GM13977 (cell line): ENCODE results near the gene TBCB.

Experiments used
- DNase-seq: peaks from one replicate; pipeline ENCODE4 v3.0.0; 2012; ENCODE audit warnings: low spot score
- in situ Hi-C: fragments of 300-500 bp; cut with MboI; formaldehyde crosslinking; loops from one replicate; pipeline ENCODE4 v1.12.0; 2022; ENCODE audit warnings: low sequenced_read_pairs, low pct_unique_long_range_greater_than_20kb, mixed read lengths, inconsistent platforms; ENCODE audit not compliant: unreplicated experiment
- TF ChIP-seq, protein P1 (sequence below): IDR thresholded peaks from 2 replicates; pipeline ENCODE4 v1.5.1; 2012; ENCODE audit warnings: mild to moderate bottlenecking, control low read depth; ENCODE audit not compliant: insufficient read depth; ENCODE audit errors: extremely low read depth, missing control alignments

Gene TBCB

DNA sequence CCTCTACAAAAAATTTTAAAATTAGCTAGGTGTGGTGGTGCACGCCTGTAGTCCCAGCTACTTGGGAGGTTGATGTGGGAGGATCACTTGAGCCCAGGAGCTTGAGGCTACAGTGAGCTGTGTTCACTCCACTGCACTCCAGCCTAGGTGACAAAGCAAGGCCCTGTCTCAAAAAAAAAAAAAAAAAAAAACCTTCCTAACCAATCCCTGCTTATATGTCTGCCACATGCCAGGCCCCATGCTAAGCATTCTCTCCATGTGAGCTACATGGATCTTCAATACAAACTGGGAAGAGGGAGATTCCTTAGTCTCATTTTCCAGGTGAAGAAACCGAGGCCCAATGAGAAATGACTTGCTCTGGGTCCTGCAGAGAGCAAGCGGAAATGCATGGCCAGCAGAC, 6.6 kb upstream of the TBCB start:
- in situ Hi-C loops = no loop called here
- no peak for DNase-seq
- TF ChIP-seq, protein P1, sequence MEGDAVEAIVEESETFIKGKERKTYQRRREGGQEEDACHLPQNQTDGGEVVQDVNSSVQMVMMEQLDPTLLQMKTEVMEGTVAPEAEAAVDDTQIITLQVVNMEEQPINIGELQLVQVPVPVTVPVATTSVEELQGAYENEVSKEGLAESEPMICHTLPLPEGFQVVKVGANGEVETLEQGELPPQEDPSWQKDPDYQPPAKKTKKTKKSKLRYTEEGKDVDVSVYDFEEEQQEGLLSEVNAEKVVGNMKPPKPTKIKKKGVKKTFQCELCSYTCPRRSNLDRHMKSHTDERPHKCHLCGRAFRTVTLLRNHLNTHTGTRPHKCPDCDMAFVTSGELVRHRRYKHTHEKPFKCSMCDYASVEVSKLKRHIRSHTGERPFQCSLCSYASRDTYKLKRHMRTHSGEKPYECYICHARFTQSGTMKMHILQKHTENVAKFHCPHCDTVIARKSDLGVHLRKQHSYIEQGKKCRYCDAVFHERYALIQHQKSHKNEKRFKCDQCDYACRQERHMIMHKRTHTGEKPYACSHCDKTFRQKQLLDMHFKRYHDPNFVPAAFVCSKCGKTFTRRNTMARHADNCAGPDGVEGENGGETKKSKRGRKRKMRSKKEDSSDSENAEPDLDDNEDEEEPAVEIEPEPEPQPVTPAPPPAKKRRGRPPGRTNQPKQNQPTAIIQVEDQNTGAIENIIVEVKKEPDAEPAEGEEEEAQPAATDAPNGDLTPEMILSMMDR = no peak

DNA sequence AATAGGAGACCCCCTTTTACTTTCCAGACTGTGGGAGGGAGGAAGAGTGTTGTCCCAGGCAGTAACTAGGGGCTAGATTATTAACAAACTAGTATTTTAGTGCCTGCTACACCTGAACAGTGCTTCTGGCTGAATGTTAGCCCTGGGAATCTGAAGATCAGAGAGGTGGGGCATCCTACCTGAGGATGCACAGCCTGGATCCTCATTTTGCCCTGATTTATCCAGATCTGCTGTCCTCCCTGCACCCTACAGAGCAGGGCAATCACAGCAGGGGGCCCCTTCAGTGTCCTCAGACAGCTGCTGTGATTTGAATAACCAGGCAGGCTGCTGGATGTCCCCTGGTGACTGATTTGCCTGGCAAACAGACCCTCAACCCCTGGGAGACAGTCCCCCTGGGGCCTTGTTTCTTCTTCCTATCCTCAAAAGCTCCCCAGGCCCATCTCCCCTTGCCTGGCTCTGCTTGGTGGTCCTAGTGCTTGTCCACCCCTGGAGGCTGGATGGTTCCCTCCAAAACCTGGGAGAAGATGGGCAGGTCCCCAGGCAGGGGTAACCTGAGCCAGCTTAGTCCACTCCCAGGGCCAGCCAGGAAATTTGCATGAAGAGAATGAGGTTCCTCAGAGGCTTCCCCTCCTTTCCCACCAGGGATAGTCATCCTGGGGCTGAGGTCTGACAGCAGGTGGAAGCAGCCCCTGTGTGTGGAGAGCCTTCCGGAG, 4.6 kb upstream of the TBCB start, which contains the start of gene OVOL3:
Gene OVOL3, plus strand, starts transcription at position 657 of the 713 bp plus-strand sequence. CDS start 60 bp downstream, outside the sequence.
- TF ChIP-seq, protein P1 = no peak
- DNase-seq = no peak
- in situ Hi-C loops = no loop called here

DNA sequence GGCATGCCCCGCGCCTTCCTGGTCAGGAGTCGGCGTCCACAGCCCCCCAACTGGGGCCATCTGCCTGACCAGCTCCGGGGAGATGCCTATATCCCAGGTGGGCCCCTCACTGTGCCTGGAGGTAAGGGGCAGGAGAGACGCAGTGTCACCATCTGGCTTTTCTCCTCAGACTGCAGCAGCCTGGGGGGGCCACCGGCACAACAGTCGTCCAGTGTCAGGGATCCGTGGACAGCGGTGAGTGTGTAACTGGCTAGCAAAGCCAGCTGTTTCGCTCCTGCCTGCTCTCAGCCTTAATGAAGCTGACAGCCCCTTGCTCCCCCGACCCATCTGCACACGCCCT, 4.1 kb upstream of the TBCB start:
- in situ Hi-C loops = no loop called here
- no peak for DNase-seq
- TF ChIP-seq, protein P1 = no peak

DNA sequence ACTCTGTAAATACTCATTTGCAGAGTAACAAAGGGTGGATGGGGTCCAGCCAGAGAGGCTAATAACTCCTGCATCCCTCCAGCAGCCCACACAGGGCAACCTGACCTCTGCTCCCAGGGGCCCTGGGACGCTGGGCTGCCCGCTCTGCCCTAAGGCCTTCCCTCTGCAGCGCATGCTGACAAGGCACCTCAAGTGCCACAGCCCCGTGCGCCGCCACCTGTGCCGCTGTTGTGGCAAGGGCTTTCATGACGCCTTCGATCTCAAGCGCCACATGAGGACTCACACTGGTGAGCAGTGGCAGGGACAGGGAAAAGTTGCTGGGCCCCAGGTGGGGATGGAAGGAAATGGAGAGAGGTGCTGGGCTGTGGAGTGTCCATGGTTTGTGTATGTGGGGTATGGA, 2.6 kb upstream of the TBCB start:
- in situ Hi-C loops = no loop called here
- no peak for DNase-seq
- TF ChIP-seq, protein P1 = no peak

DNA sequence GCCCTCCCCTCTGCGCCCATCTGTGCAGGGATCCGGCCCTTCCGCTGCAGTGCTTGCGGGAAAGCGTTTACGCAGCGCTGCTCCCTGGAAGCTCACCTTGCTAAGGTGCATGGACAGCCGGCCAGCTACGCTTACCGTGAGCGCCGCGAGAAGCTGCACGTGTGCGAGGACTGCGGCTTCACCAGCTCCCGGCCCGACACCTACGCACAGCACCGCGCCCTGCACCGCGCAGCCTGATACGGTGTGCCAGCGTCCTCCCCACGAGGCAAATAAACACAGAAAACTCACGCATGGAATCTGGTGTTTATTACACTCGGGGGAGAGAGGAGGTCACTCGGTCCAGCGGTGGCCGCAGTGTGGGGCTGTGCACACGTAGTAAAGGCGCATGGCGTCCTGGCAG, 1.8 kb upstream of the TBCB start:
- TF ChIP-seq, protein P1 = no peak
- in situ Hi-C loops = no loop called here
- DNase-seq = no peak

DNA sequence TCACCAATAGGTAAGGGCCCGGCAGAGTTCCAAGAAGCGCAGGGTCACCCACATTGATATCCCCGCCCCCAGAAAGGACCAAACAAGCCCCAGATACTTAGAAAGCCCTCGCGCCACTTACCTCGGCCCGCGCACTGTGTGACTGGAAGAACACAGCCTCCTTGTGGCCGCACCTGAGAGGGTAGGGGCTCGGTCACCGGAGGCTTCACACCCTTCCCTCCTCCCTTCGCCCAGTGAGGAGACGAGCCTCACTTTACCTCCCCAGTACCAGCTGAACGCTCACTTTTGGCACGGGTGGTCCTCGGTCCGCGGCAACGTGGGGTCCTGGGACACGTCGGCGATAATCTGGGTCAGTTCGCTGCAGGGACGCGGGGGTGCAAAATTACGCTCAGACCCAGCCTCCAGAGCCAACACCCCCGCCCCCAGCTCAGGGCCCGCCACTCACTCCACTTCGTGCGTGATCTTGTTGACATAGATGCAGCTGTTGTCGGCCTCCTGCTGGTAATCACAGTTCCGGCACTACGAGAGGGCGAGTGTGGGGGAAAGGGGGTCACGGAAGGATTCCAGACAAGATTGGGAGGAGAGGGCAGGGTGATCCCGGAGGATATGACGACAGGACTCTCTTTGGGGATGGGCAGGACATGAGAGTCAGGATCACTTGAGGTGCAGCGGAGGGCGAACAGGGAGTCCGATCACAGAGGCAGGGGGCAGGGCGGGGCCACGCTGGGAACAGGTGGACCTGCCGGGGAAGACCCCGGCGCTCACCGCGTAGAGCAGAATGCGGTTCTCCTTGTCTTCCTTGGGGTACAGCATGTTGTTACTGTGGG, 1.2 kb upstream of the TBCB start:
- in situ Hi-C loops = no loop called here
- TF ChIP-seq, protein P1 = peak; percentile 34
- no peak for DNase-seq
